H1 (cell line): ENCODE measurements around the gene BABAM2. TPM values are rescaled to one million over a fixed set of nuclear protein-coding genes. Genes with fewer than 3 reads are reported as not detected.

ENCODE experiments used
- CTCF ChIA-PET: fragments of 300-600 bp; sonication (Branson Sonifier 250); formaldehyde crosslinking; loops from one replicate; lab custom pipeline; 2021; ENCODE audit not compliant: partially characterized antibody; lab: Charles Lee
- POLR2A ChIA-PET: fragments of 300-600 bp; sonication (Branson Sonifier 250); formaldehyde crosslinking; loops from one replicate; lab custom pipeline; 2021; ENCODE audit warnings: inconsistent platforms; ENCODE audit not compliant: partially characterized antibody; lab: Charles Lee
- DNase-seq, 2 experiments: peaks; one replicate each; pipeline versions ENCODE4 v3.0.0 to v3.0.0-alpha.2; 2010 to 2022; ENCODE audit warnings: low spot score in 2 of 2, low read depth in 1 of 2, mixed read lengths in 1 of 2
- FAIRE-seq: peaks from 2 replicates; lab custom pipeline; 2011; peaks lifted over from hg19 to GRCh38; lab: Jason Lieb, UNC
- H2AFZ ChIP-seq: 2 replicates; pipeline ENCODE4 v1.8.1; 2012; ENCODE audit warnings: low read length, inconsistent platforms
- H2AK5ac ChIP-seq: 2 replicates; pipeline ENCODE4 v1.6.1; 2013; ENCODE audit warnings: low read depth, low read length
- H2BK120ac ChIP-seq: replicated peaks from 2 replicates; pipeline ENCODE3; 2013; ENCODE audit warnings: low read depth, low read length, inconsistent platforms
- H2BK12ac ChIP-seq: 2 replicates; pipeline ENCODE4 v1.6.1; 2013; ENCODE audit warnings: low read depth, low read length
- H2BK15ac ChIP-seq: 2 replicates; pipeline ENCODE4 v1.6.1; 2013; ENCODE audit warnings: low read length
- H2BK20ac ChIP-seq: 2 replicates; pipeline ENCODE4 v1.6.1; 2013; ENCODE audit warnings: low read length
- H2BK5ac ChIP-seq: 2 replicates; pipeline ENCODE4 v1.6.1; 2013; ENCODE audit warnings: low read depth, low read length
- H3K14ac ChIP-seq: 2 replicates; pipeline ENCODE4 v1.6.1; 2013; ENCODE audit warnings: inconsistent platforms; ENCODE audit not compliant: insufficient read length
- H3K18ac ChIP-seq: 2 replicates; pipeline ENCODE4 v1.6.1; 2013; ENCODE audit warnings: low read length; ENCODE audit errors: extremely low read depth
- H3K23ac ChIP-seq: 2 replicates; pipeline ENCODE4 v1.6.1; 2013; ENCODE audit warnings: inconsistent platforms; ENCODE audit not compliant: insufficient read length
- H3K23me2 ChIP-seq: 2 replicates; pipeline ENCODE4 v1.6.1; 2013; ENCODE audit warnings: low read depth, low read length
- H3K27ac ChIP-seq: 2 replicates; pipeline ENCODE4 v1.6.1; 2011; ENCODE audit warnings: low read depth, low read length, inconsistent platforms
- H3K27me3 ChIP-seq, 4 experiments: replicated peaks in 1 of 4; 1 replicate in 1 of 4; 2 replicates in 3 of 4; pipeline versions ENCODE4 v1.6.1 to v1.8.1; 2011 to 2013; ENCODE audit warnings: low read length in 3 of 4, mild to moderate bottlenecking in 3 of 4, inconsistent platforms in 2 of 4, mixed read lengths in 2 of 4, moderate library complexity in 1 of 4; ENCODE audit not compliant: control insufficient read depth in 3 of 4, insufficient read depth in 3 of 4; ENCODE audit errors: extremely low read depth in 1 of 4
- H3K36me3 ChIP-seq, 4 experiments: 2 replicates each; pipeline versions ENCODE4 v1.6.1 to v1.8.1; 2011 to 2013; ENCODE audit warnings: mild to moderate bottlenecking in 4 of 4, low read length in 3 of 4, moderate library complexity in 2 of 4, control low read depth in 1 of 4, inconsistent platforms in 1 of 4; ENCODE audit not compliant: insufficient read depth in 4 of 4, control insufficient read depth in 2 of 4
- H3K4ac ChIP-seq: replicated peaks from 2 replicates; pipeline ENCODE3; 2013; ENCODE audit warnings: low read length, low read depth, mixed read lengths, inconsistent platforms; ENCODE audit not compliant: insufficient read length
- H3K4me1 ChIP-seq, 4 experiments: replicated peaks in 1 of 4; 1 replicate in 1 of 4; 2 replicates in 3 of 4; pipeline versions ENCODE4 v1.6.1 to v1.8.1; 2011 to 2013; ENCODE audit warnings: low read length in 3 of 4, inconsistent platforms in 2 of 4, mixed read lengths in 1 of 4; ENCODE audit not compliant: insufficient read depth in 4 of 4, control insufficient read depth in 3 of 4
- H3K4me2 ChIP-seq, 2 experiments: 2 replicates each; pipeline versions ENCODE4 v1.6.1 to v1.8.1; 2011 to 2013; ENCODE audit warnings: low read depth in 2 of 2, low read length in 2 of 2, control low read depth in 1 of 2, inconsistent platforms in 1 of 2, mild to moderate bottlenecking in 1 of 2; ENCODE audit not compliant: insufficient read depth in 1 of 2
- H3K4me3 ChIP-seq, 4 experiments: fragments of 200-600, 300-600 bp in 1 of 4; sonication (generic), shearing (Covaris generic), sonication (Bioruptor Twin) in 1 of 4; 2 replicates each; pipeline versions ENCODE4 v1.5.1 to v1.8.1; 2011 to 2016; ENCODE audit warnings: low read length in 4 of 4, low read depth in 3 of 4, control low read depth in 2 of 4, inconsistent platforms in 2 of 4, mild to moderate bottlenecking in 2 of 4, mixed read lengths in 1 of 4, moderate library complexity in 1 of 4; ENCODE audit not compliant: insufficient read depth in 2 of 4; ENCODE audit errors: extremely low read depth in 1 of 4
- H3K56ac ChIP-seq: replicated peaks from 2 replicates; pipeline ENCODE3; 2013; ENCODE audit warnings: low read depth, mild to moderate bottlenecking, mixed read lengths, low read length, inconsistent platforms; ENCODE audit not compliant: insufficient read length
- H3K79me1 ChIP-seq: 2 replicates; pipeline ENCODE4 v1.6.1; 2013; ENCODE audit warnings: low read depth, low read length, control low read depth
- H3K79me2 ChIP-seq, 2 experiments: 2 replicates each; pipeline versions ENCODE4 v1.6.1 to v1.8.1; 2012 to 2013; ENCODE audit warnings: low read length in 2 of 2, mild to moderate bottlenecking in 2 of 2, inconsistent platforms in 1 of 2; ENCODE audit not compliant: insufficient read depth in 2 of 2, control insufficient read depth in 1 of 2
- H3K9ac ChIP-seq, 4 experiments: replicated peaks in 1 of 4; 1 replicate in 1 of 4; 2 replicates in 3 of 4; pipeline versions ENCODE4 v1.6.1 to v1.8.1; 2011 to 2013; ENCODE audit warnings: low read depth in 3 of 4, low read length in 3 of 4, control low read depth in 2 of 4, mild to moderate bottlenecking in 2 of 4, moderate library complexity in 2 of 4, inconsistent platforms in 1 of 4; ENCODE audit errors: extremely low read depth in 1 of 4
- H3K9me3 ChIP-seq, 2 experiments: 2 replicates each; pipeline versions ENCODE4 v1.6.1 to v1.8.1; 2012 to 2013; ENCODE audit warnings: mild to moderate bottlenecking in 2 of 2, moderate library complexity in 2 of 2, control low read depth in 1 of 2, inconsistent platforms in 1 of 2, low read depth in 1 of 2, low read length in 1 of 2, mixed read lengths in 1 of 2; ENCODE audit not compliant: insufficient read depth in 2 of 2
- H4K20me1 ChIP-seq, 2 experiments: replicated peaks in 1 of 2; 2 replicates each; pipeline versions ENCODE3 to v1.8.1; 2011 to 2013; ENCODE audit warnings: inconsistent platforms in 2 of 2, low read length in 2 of 2, mild to moderate bottlenecking in 1 of 2; ENCODE audit not compliant: insufficient read depth in 2 of 2, control insufficient read depth in 1 of 2
- H4K5ac ChIP-seq: 2 replicates; pipeline ENCODE4 v1.6.1; 2013; ENCODE audit warnings: low read length, low read depth, mixed read lengths, inconsistent platforms; ENCODE audit not compliant: insufficient read length
- H4K8ac ChIP-seq: 2 replicates; pipeline ENCODE4 v1.8.0; 2013; ENCODE audit warnings: mild to moderate bottlenecking, moderate library complexity, low read length, inconsistent platforms; ENCODE audit not compliant: insufficient read depth; ENCODE audit errors: extremely low read depth
- H4K91ac ChIP-seq: replicated peaks from 2 replicates; pipeline ENCODE3; 2013; ENCODE audit warnings: low read length, mixed read lengths, inconsistent platforms; ENCODE audit not compliant: insufficient read length
- BRCA1 ChIP-seq: IDR thresholded peaks from 2 replicates; pipeline ENCODE4 v1.6.1; 2012; ENCODE audit warnings: low read depth, low read length, improper control_type of control experiment
- CBX8 ChIP-seq: fragments of 300-800, 300-1000 bp; sonication (generic); IDR thresholded peaks from 2 replicates; pipeline ENCODE4 v1.7.1; 2016; ENCODE audit warnings: low read depth, low read length, borderline replicate concordance
- CHD2 ChIP-seq: IDR thresholded peaks from 2 replicates; pipeline ENCODE4 v1.6.1; 2012; ENCODE audit warnings: low read length, improper control_type of control experiment
- GTF2F1 ChIP-seq: IDR thresholded peaks from 2 replicates; pipeline ENCODE4 v1.6.1; 2012; ENCODE audit warnings: low read depth, low read length, improper control_type of control experiment, borderline replicate concordance
- POLR2A ChIP-seq, 2 experiments: IDR thresholded peaks; 1 replicate in 1 of 2; 2 replicates in 1 of 2; pipeline ENCODE4 v1.6.1; 2011; ENCODE audit warnings: low read depth in 2 of 2, low read length in 2 of 2, mild to moderate bottlenecking in 2 of 2; ENCODE audit errors: control extremely low read depth in 1 of 2
- SIN3A ChIP-seq, 2 experiments: IDR thresholded peaks in 1 of 2; conservative IDR thresholded peaks in 1 of 2; 2 replicates each; pipeline ENCODE4 v1.6.1; 2011 to 2012; ENCODE audit warnings: low read length in 2 of 2, improper control_type of control experiment in 1 of 2, low read depth in 1 of 2, mild to moderate bottlenecking in 1 of 2
- SIRT6 ChIP-seq: IDR thresholded peaks from one replicate; pipeline ENCODE4 v1.7.1; 2012; ENCODE audit warnings: low read length, inconsistent platforms
- SP2 ChIP-seq: IDR thresholded peaks from 2 replicates; pipeline ENCODE4 v1.6.1; 2012; ENCODE audit warnings: mild to moderate bottlenecking, low read length, inconsistent platforms
- SP4 ChIP-seq: IDR thresholded peaks from 2 replicates; pipeline ENCODE4 v1.6.1; 2012; ENCODE audit warnings: low read length, inconsistent platforms
- USF2 ChIP-seq: IDR thresholded peaks from 2 replicates; pipeline ENCODE4 v1.6.1; 2011; ENCODE audit warnings: low read length, improper control_type of control experiment
- ZNF274 ChIP-seq: IDR thresholded peaks from 2 replicates; pipeline ENCODE4 v1.7.0; 2012; ENCODE audit warnings: low read length, borderline replicate concordance; ENCODE audit errors: extremely low read depth
- WGBS, 2 experiments: shearing (Covaris generic) in 1 of 2; methylation state at CpG; one replicate each; pipeline versions ENCODE4 v1.1.6 to v1.1.7; 2013 to 2015; ENCODE audit warnings: low lambda C conversion rate in 2 of 2, mixed read lengths in 2 of 2, inconsistent platforms in 1 of 2, low coverage in 1 of 2, missing lambda C conversion rate in 1 of 2; ENCODE audit not compliant: insufficient replicate concordance in 2 of 2, insufficient coverage in 1 of 2, insufficient read length in 1 of 2; ENCODE audit errors: extremely low coverage in 1 of 2, missing lambda C conversion rate in 1 of 2; 5-methylcytosine and 5-hydroxymethylcytosine counted together
- polyA plus RNA-seq, 7 experiments: library from polyadenylated mRNA; depleted of rRNA in 3 of 7; stranded (reverse) in 5 of 7; unstranded in 2 of 7; fragments of >200 nt in 5 of 7; fragments of 200-250 nt in 2 of 7; gene quantifications; 1 replicate in 5 of 7; 2 replicates in 1 of 7; 4 replicates in 1 of 7; pipeline versions ENCODE4 v1.2.1 to v1.2.3, GENCODE V29; 2011 to 2013; ENCODE audit warnings: missing spikeins in 2 of 7, mixed read lengths in 2 of 7
- total RNA-seq: library from RNA; stranded (reverse); fragmentation: NEBNext Ultra II Directional; extraction: Animal tissue kit (Norgen Biotek cat#: 25700); gene quantifications from 2 replicates; pipeline ENCODE4 v1.2.1, GENCODE V29; 2021

Gene BABAM2
- total and polyA plus RNA-seq, 2 of the 8 experiments (the other 6 are each of a cell fraction or from before 2014, with no cell fraction given) = 15.8 to 20.9 TPM

DNA sequence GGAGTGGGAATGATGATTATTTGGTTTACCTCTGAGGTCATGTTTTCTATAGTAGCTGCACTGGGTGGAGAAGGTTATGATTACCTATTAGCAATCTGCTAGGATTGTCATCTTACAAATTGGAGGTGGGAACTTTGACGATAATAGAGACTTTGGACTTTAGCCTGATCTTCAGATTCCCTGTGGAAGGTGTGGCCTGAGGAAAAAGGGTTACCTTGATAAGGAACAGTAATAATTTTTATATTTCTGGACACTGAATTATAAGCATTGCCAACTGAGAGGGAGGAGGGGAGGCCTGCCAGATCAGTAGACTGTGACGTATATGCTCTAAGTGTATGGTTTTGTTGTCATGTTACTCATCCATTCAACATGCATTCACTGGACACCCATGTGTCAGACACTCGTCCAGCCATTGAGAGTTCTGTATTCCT, 318.7 kb downstream of the BABAM2 start:
- H2BK15ac ChIP-seq = no peak overlapping the region
- H3K27ac ChIP-seq = no peak overlapping the region
- FAIRE-seq = no peak
- H3K4me3 ChIP-seq = no peak overlapping the region
- no peaks in the 10 kb centered on the region for H3K79me2 ChIP-seq
- no peak overlapping the region for H3K4me2 ChIP-seq
- DNase-seq = no peak
- no peak overlapping the region for H2BK5ac ChIP-seq
- no peaks in the 10 kb centered on the region for H4K20me1 ChIP-seq
- H3K4ac ChIP-seq = no peak overlapping the region
- H3K56ac ChIP-seq = no peak overlapping the region
- 88% methylated on average over 3 of the region's 3 CpGs; no CpG with 5 or more reads in 1 of the 2 experiments for WGBS, 2 experiments
- H2AFZ ChIP-seq = no peak overlapping the region
- no peak overlapping the region for H4K5ac ChIP-seq
- H3K23ac ChIP-seq = no peak overlapping the region
- H3K18ac ChIP-seq = no peak overlapping the region
- no peaks in the 10 kb centered on the region for H3K79me1 ChIP-seq
- CTCF ChIA-PET = no interaction called here
- no peak overlapping the region for H4K91ac ChIP-seq
- H3K4me1 ChIP-seq = no peaks in the 10 kb centered on the region
- H3K9me3 ChIP-seq = no peaks in the 10 kb centered on the region
- H3K9ac ChIP-seq = no peak overlapping the region
- no peaks in the 10 kb centered on the region for H3K23me2 ChIP-seq
- H2BK20ac ChIP-seq = no peak overlapping the region
- H3K36me3 ChIP-seq = no peaks in the 10 kb centered on the region
- H2AK5ac ChIP-seq = no peak overlapping the region
- H3K14ac ChIP-seq = no peak overlapping the region
- H2BK120ac ChIP-seq = no peak overlapping the region
- H4K8ac ChIP-seq = no peak overlapping the region
- no peak overlapping the region for H2BK12ac ChIP-seq
- H3K27me3 ChIP-seq = no peaks in the 10 kb centered on the region
- TF ChIP-seq SIRT6 (no peak), CHD2 (no peak), BRCA1 (no peak), USF2 (no peak), ZNF274 (no peak), SIN3A (conservative IDR thresholded peaks at IDR 0.05 in 1 of 2, IDR thresholded peaks at IDR 0.05 in 1 of 2; ENCODE audit: low read depth in 1 of 2, low read length in 2 of 2) (no peak), SP2 (no peak), POLR2A (IDR thresholded peaks at IDR 0.05; ENCODE audit: control extremely low read depth in 1 of 2, low read depth in 2 of 2, low read length in 2 of 2) (no peak), SP4 (no peak), GTF2F1 (no peak), CBX8 (no peak)
- TF ChIP-seq, all 59 proteins: peak for 0
- POLR2A ChIA-PET = no interaction called here
